GM12865 (cell line): ENCODE results near the gene FBXL17.
A peak's percentile ranks its signal among the peaks of the same experiment; 100 is the strongest.

Experiments used
- DNase-seq: peaks from one replicate; pipeline ENCODE4 v3.0.0; 2010; ENCODE audit warnings: low read depth
- H3K4me3 ChIP-seq: 2 replicates; pipeline ENCODE4 v1.5.1; 2011; ENCODE audit warnings: mild to moderate bottlenecking, low read depth, low read length, control low read depth
- TF ChIP-seq, protein P1 (sequence below): IDR thresholded peaks from 2 replicates; pipeline ENCODE4 v1.5.1; 2011; ENCODE audit warnings: low read length, control low read depth, low read depth, inconsistent platforms; ENCODE audit not compliant: insufficient read depth; ENCODE audit errors: missing control alignments

Gene FBXL17

DNA sequence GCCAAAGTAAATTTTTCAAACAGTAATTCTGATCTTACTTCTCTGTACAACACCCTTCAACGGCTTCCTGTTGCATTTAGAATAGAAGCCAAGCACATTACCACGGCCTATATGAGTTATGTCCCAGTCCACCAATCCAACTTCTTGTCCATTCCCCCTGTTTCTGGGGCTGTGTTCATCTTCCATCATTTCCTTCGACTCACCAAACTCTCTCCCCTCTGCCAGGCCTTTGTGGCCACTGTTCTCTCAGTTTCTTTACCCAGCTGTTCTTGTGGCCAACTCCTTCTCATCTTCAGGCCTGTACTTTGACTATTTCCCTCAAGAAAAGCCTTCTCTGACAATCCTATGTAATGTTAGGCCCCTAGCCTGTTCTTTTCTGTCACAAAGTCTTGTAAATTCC lies 451.8 kb downstream of the FBXL17 start:
- TF ChIP-seq, protein P1, sequence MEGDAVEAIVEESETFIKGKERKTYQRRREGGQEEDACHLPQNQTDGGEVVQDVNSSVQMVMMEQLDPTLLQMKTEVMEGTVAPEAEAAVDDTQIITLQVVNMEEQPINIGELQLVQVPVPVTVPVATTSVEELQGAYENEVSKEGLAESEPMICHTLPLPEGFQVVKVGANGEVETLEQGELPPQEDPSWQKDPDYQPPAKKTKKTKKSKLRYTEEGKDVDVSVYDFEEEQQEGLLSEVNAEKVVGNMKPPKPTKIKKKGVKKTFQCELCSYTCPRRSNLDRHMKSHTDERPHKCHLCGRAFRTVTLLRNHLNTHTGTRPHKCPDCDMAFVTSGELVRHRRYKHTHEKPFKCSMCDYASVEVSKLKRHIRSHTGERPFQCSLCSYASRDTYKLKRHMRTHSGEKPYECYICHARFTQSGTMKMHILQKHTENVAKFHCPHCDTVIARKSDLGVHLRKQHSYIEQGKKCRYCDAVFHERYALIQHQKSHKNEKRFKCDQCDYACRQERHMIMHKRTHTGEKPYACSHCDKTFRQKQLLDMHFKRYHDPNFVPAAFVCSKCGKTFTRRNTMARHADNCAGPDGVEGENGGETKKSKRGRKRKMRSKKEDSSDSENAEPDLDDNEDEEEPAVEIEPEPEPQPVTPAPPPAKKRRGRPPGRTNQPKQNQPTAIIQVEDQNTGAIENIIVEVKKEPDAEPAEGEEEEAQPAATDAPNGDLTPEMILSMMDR: no peak
- no peak for DNase-seq
- no peak overlapping the region for H3K4me3 ChIP-seq

GRCh38 chr5:107929080-107929479 lies 452.8 kb downstream of the FBXL17 start:
- DNase-seq: no peak
- H3K4me3 ChIP-seq: no peak overlapping the region
- TF ChIP-seq, protein P1: no peak

DNA sequence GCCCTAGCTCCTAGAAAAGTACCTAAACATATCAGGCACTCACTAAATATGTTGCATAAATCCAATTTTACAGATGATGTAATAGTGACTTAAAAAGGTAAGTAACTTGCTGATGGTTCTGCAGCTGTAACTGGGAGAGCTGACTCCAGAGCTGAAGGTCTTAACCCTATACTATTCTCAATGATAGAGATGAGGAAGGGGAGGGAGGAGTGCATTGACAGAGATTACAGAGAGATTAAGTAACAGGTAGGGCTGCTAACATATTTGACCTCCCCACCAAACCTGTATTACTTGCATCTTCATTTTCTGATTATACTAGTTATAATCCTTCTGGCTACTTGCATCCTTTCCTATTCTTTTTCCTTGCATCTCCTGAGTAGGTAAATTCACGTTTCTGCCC lies 455.8 kb downstream of the FBXL17 start:
- TF ChIP-seq, protein P1: no peak
- no peak for DNase-seq
- H3K4me3 ChIP-seq: no peak overlapping the region

- H3K4me3 ChIP-seq: no peak overlapping the region
- TF ChIP-seq, protein P1: no peak
- no peak for DNase-seq
These were observed 456.7 kb downstream of the FBXL17 start for GRCh38 chr5:107925200-107925599.

GRCh38 chr5:107919969-107920368 lies 461.9 kb downstream of the FBXL17 start:
- TF ChIP-seq, protein P1: no peak

DNA sequence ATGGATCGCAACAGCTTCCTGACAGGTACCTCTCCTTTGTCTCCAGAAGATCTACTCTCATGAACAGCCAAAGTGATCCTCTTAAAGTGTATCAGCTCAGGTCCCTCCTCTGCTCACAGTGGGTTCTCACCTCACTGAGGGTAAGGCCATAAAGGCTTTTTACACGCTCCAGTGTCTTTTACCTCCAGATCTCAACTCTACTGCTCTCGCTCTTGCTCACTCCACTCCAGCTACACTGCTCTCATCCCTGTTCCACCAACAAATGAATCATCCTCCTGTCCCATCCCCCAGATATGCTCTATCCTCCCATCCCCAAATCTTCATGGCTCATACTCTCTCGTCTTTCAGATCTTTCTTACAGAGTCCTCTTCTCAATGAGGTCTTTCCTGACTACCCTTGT lies 462.5 kb downstream of the FBXL17 start:
- no peak overlapping the region for H3K4me3 ChIP-seq
- DNase-seq: peak; percentile 7
- TF ChIP-seq, protein P1: no peak

More at GRCh38 chr5:107919969-107920368, 461.9 kb downstream of the FBXL17 start:
- no peak overlapping the region for H3K4me3 ChIP-seq
- DNase-seq: peak; percentile 29

- H3K4me3 ChIP-seq: no peak overlapping the region
- TF ChIP-seq, protein P1: no peak
- no peak for DNase-seq
These were observed 463.9 kb downstream of the FBXL17 start for GRCh38 chr5:107917983-107918382.
